Hindlimb muscle (tissue), 1 donor: Measurements from ENCODE around the gene NT5DC4. TPM values are rescaled to one million over a fixed set of nuclear protein-coding genes. Genes with fewer than 3 reads are reported as not detected.

Experiments used
- DNase-seq: peaks from one replicate; pipeline ENCODE4 v3.0.0-alpha.2; 2013
- polyA plus RNA-seq: library from polyadenylated mRNA; unstranded; fragments of 120-200 nt; gene quantifications from one replicate; pipeline ENCODE4 v1.2.1, GENCODE V29; 2013; ENCODE audit not compliant: insufficient read length

Gene NT5DC4
- polyA plus RNA-seq, 1 donor = not detected

GRCh38 chr2:112787729-112788393, 67.0 kb downstream of the NT5DC4 start:
- no peak for DNase-seq

GRCh38 chr2:112788653-112789052, 67.8 kb downstream of the NT5DC4 start:
- DNase-seq = no peak

Other genes starting within 250 kb of the NT5DC4 start
- gene TTL, start 238.9 kb upstream of the NT5DC4 start, polyA plus RNA-seq = 46.5 TPM
- gene POLR1B, start 178.6 kb upstream of the NT5DC4 start, polyA plus RNA-seq = 12.8 TPM
- 35.4 TPM for gene CHCHD5, start 136.4 kb upstream of the NT5DC4 start, polyA plus RNA-seq
- gene SLC20A1, start 75.1 kb upstream of the NT5DC4 start, polyA plus RNA-seq = 23.6 TPM
- 7.5 TPM for gene CKAP2L, start 43.6 kb downstream of the NT5DC4 start, polyA plus RNA-seq
- not detected for gene IL1A, start 63.5 kb downstream of the NT5DC4 start, polyA plus RNA-seq
- 0.76 TPM for gene IL1B, start 115.8 kb downstream of the NT5DC4 start, polyA plus RNA-seq
- gene IL37, start 190.1 kb downstream of the NT5DC4 start, polyA plus RNA-seq = not detected